Brain microvascular endothelial cell (primary cell): ENCODE data around the gene NFIB.

Experiments used
- DNase-seq: peaks from one replicate; pipeline ENCODE4 v3.0.0-alpha.2; 2020
- H3K27ac ChIP-seq: fragments of 250-450 bp; sonication (Bioruptor Pico); 2 replicates; pipeline ENCODE4 v1.5.1; 2020; ENCODE audit warnings: mild to moderate bottlenecking, moderate library complexity
- H3K27me3 ChIP-seq: fragments of 250-450 bp; sonication (Bioruptor Pico); replicated peaks from 2 replicates; pipeline ENCODE4 v1.5.1; 2020; ENCODE audit warnings: mild to moderate bottlenecking
- H3K36me3 ChIP-seq: fragments of 250-450 bp; sonication (Bioruptor Pico); replicated peaks from 2 replicates; pipeline ENCODE4 v1.5.1; 2020; ENCODE audit warnings: mild to moderate bottlenecking
- H3K4me3 ChIP-seq: 2 replicates; pipeline ENCODE4 v1.5.1; 2011; ENCODE audit warnings: low read depth, mild to moderate bottlenecking, control low read depth, low read length, moderate library complexity
- CTCF ChIP-seq: IDR thresholded peaks from 2 replicates; pipeline ENCODE4 v1.5.1; 2011; ENCODE audit warnings: low read depth, mild to moderate bottlenecking, moderate library complexity, low read length, control low read depth, inconsistent platforms; ENCODE audit errors: missing control alignments
- in situ Hi-C: cut with HindIII; loops from 2 replicates; pipeline ENCODE4 v1.10.0; 2017; ENCODE audit warnings: low sequenced_read_pairs, low pct_ligation_motif_present

Gene NFIB

GRCh38 chr9:14308853-14309145 lies 5.1 kb downstream of the NFIB start:
- Histone ChIP-seq H3K36me3 (peaks cover 7% of the 10 kb centered on the region), H3K4me3 (no peak overlapping the region), H3K27ac (no peak overlapping the region), H3K27me3 (no peaks in the 10 kb centered on the region)
- no peak for TF ChIP-seq CTCF
- DNase-seq: no peak
- in situ Hi-C loops: no loop called here

DNA sequence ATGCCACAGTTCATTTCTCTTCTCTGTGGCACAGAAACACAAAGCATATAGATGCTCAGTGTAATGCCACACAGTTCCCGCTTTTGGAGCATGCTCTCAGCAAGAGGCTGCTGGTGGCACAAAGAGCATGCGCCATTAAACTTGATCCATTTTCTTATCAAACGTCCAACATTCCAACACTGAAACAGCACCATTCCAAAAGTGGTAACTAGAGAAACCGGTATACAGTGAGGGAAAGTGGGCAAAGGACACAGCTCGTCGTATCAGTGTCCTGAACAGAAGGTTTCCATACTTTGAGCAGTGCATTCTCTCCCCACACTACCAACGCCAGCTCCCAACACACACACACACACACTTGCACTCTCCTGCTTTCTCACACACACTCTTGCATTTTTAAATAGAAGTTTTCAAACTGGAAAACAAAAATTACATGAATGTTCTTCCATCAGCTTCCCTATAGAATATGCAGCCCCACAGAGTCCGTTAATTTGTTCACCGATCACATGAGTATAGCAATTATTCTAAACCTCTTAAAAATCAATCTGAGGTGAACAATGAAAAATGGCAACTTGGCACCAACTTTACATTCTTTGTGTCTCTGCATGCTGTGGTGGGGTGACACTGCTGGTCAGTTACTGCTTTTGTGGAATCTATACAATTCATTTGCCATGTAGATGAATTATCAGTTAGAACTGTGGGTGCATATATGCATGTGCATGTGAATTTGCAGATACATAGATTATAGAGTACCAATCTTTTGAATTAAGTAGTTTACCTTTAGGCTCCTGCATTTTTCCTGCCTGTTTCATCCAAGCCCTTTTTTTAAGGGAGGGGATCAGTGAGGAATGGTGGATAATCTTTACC lies 5.7 kb downstream of the NFIB start:
- Histone ChIP-seq H3K27me3 (no peaks in the 10 kb centered on the region), H3K4me3 (no peak overlapping the region), H3K36me3 (peaks cover 7% of the 10 kb centered on the region), H3K27ac (no peak overlapping the region)
- no peak for TF ChIP-seq CTCF
- in situ Hi-C loops: no loop called here
- no peak for DNase-seq

GRCh38 chr9:14306672-14307660 lies 7.0 kb downstream of the NFIB start:
- in situ Hi-C loops: no loop called here
- no peak for TF ChIP-seq CTCF
- Histone ChIP-seq H3K4me3 (no peak overlapping the region), H3K27ac (no peak overlapping the region), H3K27me3 (no peaks in the 10 kb centered on the region), H3K36me3 (peaks cover 7% of the 10 kb centered on the region)
- no peak for DNase-seq

GRCh38 chr9:14306188-14306587 lies 7.8 kb downstream of the NFIB start:
- Histone ChIP-seq H3K4me3 (no peak overlapping the region), H3K27ac (no peak overlapping the region), H3K27me3 (no peaks in the 10 kb centered on the region), H3K36me3 (peaks cover 7% of the 10 kb centered on the region)
- in situ Hi-C loops: no loop called here
- TF ChIP-seq CTCF: no peak
- DNase-seq: no peak

DNA sequence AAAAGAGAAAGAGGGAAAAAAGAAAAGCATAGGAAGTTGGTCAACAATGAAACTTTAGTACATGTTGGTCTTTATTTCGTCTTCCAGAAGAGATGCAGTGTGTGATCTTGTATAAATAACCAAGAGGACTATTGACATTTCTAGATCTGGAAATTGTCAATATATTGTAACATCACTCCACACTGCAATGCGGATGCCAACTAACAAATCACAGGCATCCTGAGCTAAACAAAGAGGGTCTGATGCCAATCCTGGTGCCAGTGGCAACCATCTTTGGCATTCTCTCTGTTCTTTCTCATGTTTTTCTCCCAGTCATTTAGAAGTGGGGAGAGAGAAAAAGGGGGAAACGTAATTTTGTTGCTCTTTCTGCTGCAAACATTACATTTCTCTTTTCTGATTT lies 9.7 kb downstream of the NFIB start:
- DNase-seq: no peak
- no peaks in the 10 kb centered on the region for H3K27me3 ChIP-seq
- in situ Hi-C loops: no loop called here
- H3K36me3 ChIP-seq: peaks cover 7% of the 10 kb centered on the region
- H3K4me3 ChIP-seq: no peak overlapping the region
- H3K27ac ChIP-seq: no peak overlapping the region
- TF ChIP-seq CTCF: no peak
